Cortex of kidney (tissue), 1 donor: Measurements from ENCODE around the gene MTG1.
"Not testable (repeated sequence)": the region's sequence is repeated elsewhere in the genome, so short reads cannot be mapped to it uniquely, and the experiment has no call there.

Experiments used
- DNase-seq: peaks from one replicate; lab custom pipeline; 2025; lab: John Stamatoyannopoulos, UW

The MTG1 gene

DNA sequence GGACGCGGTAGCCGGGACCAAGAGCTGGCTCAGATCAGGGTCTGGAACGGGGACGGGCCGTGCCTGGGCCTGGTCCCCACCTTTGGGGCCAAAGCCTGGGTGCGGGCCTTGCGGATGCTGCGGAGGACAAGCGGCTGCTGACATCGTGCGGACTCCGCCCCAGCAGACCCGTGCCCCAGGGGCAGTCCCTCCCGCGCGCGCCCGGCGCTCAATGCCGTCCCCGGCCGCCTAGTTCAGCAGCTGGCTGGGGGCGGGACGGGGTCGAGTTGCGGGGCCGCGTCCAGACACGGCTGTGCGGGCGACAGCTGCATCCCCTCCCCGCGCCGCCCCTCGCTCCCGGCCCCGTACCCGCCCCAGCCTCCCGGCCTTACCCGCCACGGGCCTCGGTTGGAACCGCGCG is 30.1 kb downstream of the MTG1 start:
- not testable (repeated sequence) for DNase-seq

DNA sequence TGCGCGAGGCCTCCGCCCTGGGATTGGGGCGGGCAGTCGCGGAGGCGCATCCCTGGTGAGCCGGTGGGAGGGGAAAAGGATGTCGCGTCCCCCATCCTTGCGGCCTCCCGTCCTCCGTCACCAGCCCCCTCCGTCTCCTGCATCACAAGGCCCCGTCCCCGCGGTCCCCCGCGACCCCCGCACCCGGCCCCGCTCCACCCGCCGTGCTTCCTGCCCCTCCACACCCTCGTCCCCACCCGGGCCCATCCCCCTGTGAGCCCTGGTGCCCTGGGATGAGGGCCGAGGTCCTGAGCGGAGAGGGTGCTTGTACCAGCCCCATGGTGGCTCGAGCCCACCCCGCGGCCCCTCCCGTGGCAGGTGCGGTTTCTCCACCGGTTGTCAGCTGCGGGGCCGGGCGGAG is 30.6 kb downstream of the MTG1 start, which contains the start of gene SPRN:
Gene SPRN, minus strand, starts transcription at position 25 of the 400 bp plus-strand sequence. CDS start 944 bp downstream, outside the sequence.
- not testable (repeated sequence) for DNase-seq

DNA sequence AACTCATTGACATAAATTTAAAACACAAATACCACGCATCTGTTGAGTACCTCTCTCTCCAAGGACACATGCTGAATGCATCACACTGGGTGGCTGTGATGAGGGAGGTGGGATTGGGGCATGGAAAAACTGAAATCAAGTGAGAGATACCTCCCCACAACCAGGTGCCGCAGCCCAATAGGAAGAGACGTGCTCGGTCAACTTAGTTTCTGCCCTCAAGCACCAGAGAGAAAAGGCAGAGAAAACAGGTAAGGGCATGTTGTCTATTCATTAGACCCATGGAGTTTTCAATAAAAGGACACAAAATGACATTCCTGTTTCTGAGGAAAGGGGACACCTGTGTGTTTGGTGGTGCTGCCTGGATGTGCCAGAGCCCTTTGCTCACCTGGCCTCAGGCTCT is 35.6 kb downstream of the MTG1 start:
- DNase-seq = not testable (repeated sequence)

DNA sequence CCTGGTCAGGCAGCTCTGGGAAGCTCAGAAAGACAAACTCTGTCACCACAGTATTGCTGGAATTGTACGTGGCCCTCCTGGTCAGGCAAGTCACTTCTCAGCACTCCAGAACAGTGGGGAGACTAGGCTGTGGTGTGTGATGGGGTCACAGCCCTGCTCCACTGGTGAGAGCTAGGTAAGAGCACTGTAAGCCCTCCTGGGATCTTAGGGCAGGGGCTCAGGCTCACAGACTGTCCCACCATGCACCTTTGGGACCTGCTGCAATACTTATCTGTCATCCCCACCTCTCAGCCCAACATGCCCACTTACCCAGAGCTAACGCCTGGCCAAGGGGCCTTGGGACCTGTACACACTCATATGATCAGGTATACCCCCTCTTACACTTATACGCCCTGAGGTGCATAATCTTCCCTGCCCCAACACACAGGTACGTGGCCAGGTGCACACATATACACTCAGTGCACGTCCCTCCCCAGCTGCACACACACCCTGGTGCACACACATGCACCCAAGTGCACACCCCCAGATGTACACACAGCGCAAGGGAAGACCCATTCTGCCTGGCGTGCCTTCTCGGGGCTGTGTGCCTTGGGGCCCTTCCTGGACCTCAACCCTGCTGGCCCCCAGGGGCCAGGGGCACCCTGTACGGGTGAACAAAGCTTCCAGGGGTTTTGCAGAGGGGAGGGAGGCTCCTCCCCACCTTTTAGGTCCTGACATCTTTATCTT is 38.1 kb downstream of the MTG1 start:
- DNase-seq = not testable (repeated sequence)

DNA sequence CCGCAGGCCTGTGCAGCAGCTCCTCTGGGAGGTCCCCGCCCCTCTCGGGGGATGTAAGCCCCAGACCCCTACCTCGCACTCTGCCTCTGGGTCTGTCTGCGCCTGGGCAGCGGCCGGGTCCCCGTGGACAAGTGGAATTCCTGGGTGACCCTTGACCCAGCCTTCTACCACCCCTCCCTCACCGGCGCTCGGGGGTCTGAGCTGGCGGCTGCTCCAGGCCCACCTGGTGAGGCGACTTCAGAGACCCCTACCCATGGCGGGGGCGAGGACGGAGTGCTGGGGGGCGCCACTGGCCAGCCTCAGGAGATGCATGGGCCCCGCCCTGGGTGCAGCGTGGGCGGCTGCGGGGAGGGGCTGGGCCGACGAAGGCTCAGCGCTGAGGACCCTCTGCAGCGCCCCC is 38.8 kb downstream of the MTG1 start:
- DNase-seq = not testable (repeated sequence)

DNA sequence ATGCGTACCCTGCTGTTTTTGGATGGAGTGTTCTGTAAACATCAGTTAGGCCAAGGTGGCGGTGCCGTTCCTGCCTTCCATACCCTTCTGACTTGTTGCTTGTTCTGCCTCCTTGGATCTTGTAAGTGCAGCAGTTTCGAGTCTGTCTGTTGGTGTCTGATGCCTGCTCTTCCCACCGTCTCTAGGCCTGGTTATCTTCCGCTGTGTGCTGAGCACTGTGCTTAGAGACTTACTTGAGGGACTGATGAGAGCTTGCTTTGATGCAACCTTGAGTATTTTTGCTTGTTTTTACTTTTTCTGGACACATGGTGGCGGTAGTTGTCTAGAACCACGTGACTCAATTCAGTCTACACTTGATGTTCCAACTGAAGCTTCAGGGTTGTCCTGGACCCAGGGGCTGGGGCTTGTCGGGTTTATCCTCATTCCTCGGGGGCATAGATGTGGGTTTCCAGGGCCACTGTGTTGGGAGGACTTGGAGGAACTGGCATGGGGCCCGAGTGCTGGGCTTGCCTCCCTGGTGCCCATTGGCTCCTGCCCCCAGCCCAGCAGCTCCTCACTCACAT is 44.8 kb downstream of the MTG1 start:
- no peak for DNase-seq

DNA sequence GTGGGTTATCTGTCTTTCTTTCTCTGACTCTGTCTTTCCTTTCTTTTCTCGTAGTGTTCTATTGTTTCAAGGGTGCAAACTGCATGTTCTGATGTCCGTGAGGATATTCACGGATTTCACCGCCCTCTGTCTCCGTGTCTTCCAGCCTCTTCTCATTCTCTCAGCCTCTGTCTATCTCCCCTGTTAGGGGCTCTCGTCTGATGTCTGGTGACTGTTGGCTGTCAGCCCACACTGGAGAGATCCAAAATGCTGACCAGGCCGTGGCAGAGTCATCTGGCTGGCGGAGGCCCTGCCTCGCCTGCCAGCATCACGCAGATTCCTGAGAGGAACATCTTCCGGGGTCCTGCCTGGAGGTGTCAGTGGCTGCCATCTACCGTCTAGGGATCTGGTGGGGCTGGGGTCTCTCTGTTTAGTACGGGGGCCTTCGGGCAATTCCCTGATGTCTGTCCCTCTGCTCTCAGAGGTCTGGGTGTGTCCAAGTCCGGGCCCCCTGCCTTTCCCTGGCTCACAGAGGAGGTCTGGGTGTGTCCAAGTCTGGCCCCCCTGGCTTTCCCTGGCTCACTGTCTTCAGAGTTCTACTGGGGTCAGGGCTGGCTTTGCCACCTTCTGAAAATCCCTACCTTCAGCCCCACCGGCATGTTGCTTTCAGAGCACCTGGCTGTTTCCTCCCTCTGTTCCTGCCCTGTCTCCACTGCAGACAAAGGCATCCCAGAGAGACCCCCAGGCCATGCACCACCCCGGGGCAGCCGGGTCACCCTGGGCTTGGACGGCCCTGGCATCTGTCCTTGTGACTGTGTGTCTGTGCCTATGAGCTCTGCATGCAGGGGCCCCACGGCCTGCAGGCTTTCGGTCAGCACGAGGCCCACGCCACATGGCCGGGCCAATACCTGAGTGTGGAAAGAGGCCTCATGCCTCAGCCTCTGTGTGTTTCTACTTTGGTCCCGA is 45.8 kb downstream of the MTG1 start:
- no peak for DNase-seq

DNA sequence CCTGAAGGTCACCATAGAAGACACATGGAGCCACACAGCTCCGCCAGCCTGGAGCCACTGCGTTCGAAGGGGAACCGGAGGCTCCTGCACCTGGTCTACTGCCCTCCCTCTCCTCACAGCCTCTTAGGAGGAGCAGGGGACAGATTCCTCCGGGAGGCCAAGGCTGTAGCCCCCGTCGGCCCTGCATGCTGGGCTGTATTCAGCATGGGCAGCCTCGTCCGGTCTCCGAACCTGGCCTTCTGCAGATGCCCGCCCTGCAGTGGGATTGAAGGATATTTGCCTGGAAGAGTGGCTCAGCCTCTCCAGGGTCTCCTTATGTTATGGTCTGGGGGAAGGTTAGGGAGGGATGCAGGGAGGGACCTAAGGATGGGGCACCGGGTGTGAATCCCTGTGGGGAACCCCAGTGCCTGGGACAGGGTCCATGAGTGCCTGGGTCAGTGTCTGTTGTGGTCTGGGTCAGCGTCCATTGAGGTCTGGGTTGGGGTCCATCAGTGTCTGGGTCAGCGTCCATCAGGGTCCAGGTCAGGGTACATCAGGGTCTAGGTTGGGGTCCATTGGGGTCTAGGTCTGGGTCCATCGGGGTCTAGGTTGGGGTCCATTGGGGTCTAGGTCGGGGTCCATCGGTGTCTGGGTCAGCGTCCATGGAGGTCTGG is 46.8 kb downstream of the MTG1 start:
- DNase-seq = no peak

DNA sequence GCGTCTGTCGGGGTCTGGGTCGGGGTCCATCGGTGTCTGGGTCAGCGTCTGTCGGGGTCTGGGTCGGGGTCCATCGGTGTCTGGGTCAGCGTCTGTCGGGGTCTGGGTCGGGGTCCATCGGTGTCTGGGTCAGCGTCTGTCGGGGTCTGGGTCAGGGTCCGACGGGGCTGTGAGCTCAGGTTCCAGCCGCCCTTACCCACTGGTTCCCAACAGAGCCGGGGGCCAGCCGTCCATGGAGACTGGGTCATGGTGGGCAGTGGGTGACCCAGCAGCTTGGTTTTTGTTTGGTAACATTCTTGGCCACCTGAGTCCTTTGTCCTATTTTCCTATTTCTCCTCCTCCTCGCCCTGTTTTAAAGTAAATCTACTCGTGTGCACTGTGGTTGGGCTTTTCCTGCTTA is 47.4 kb downstream of the MTG1 start:
- DNase-seq = not testable (repeated sequence)

DNA sequence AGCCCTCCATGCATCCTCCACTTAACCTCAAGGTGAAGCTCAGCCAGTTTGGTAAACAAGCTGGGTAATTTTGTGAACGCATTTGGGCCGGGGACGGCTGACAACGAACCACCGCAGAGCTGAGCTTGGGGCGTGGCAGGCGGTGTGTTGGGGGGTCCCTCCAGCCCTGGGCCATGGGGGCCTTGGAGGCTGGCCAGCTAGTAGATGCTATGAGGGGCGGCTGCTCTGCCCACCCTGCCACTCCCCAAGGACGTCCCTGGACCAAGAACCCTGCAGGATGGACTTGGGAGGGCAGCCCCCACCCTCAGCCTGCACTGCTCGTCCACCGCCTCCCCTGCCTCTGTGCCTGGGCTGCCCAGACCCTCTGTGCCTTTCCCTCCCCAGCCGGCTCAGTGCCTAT is 47.8 kb downstream of the MTG1 start:
- DNase-seq = no peak

DNA sequence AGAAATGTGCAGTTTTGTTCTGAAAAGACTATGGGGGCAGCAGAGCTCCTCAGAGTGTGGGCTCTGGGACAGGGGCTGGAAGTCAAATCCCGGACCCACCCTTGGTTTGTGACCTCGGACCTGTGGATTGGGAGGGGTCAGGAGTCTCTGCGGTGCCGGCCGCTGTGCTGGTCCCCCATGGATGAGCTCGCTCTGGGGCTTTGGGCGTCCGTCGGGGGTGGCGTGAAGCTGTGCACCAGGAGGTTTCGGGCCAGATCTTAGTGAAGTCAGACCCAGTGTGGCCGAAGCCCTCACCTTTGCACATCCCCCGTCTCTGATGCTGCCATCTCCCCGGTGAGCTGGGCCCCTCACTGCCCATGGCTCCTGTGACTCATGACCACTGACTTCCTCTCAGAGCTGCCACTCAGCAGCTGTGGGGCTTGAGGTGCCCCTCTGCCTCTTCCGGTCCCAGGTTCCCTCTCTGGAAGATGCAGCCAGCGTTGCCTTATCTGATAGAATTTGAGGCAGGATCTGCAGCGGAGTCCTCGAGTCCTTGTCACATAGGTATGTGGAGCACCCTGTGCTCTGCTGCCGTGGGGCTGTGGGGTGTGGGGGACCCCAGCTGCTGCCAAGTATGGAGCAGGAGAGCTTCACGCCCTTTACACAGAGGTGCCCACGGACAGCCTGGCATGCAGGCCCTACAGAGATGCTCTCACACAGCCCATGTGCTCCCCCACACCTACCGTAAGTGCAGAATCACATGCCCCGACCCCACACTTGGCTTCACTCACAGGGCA is 48.4 kb downstream of the MTG1 start:
- no peak for DNase-seq

DNA sequence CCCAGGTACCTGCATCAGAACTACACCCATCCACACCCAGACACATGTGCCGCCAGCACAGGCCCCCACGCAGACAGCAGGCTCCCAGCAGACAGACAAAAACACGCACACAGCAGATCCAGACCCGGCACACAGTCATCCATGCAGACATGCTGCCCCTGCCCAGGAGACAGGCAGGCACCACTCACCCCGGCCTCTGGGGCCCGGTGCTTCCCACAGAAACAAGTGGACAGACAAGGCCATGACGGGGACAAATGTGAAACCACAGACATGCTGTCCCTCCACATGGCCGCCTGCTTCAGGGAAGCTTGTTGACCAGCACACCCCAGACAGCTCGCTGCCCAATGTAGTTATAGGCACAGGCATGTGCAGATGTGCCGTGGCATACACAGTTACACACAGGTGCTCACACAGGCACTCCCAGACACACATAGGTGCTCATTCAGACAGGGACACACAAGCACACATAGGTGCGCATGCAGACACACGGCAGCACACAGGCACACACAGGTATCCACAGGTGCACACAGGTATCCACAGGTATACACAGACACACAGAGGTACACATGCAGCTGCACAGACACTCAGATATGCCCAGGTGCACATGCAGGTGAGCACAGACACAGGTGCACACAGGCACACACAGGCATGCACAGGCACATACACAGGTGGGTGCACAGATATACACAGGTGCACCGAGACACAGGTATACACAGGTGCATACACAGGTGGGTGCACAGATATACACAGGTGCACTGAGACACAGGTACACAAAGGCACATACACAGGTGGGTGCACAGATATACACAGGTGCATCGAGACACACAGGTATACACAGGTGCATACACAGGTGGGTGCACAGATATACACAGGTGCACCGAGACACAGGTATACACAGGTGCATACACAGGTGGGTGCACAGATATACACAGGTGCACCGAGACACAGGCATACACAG is 49.3 kb downstream of the MTG1 start:
- DNase-seq = no peak

DNA sequence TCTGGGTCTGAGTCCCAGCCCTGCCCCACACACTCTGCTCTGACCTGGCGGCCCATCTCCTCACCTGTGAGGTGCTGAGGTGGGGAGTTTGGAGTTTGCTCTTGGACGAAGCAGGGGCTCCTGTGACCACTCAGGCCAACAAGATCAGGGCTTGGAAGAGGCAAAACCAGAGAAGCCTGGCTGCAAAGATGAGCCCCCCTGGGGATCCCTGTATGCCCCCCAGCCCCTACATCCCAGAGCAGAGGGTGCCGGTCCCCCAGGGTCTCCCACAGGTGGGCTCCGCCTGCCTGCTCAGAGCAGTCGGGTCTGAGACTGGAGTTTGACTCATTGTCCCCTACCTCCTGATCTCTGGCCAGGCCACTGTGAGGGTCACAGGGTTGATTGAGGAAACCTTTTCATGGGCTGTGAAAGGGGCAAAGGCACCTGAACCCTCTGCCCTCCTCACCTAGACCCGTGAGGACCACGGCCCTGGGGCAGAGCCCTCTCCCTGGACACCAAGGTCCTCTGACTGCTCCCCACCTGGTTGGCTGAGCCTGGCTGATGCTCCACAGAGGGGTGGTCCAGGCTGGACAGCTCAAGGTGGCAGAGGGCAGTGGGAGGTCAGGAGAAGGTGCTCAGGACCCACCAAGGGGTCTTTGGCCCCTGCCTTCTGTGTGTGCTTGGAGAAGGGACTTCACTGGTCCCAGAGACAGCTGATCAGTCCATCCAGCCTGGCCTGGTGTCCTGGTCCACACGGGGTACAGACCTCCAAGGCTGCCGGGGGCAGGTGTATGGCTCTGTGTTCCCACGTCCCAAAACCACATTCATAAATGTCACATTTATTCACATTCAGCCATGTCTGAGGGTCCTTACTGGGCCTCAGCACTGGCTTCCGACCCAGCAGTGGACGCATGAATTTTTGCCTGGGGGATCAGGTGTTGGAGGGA is 50.6 kb downstream of the MTG1 start:
- no peak for DNase-seq

DNA sequence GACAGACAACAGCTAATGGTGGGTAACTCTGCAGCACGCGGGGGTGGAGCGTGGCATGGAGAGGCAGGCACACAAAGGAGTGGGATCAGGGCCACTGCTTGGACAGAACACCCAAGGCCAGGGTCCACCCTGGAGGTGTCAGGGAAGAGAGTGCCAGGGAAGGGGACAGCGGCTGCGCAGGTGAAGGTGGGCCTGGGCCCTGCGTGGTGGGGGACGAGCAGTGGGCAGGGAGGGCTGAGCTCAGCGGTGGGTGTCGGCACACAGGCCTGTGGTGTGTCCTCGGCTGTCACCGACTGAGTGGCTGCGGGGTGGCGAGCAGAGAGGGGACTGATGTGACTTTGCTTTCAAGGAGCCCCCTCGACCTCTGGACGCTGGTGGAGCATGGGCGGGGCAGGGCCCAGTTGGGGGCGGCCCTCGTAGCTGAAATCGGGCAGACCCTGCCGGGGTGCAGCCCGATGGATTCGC is 51.3 kb downstream of the MTG1 start:
- no peak for DNase-seq

DNA sequence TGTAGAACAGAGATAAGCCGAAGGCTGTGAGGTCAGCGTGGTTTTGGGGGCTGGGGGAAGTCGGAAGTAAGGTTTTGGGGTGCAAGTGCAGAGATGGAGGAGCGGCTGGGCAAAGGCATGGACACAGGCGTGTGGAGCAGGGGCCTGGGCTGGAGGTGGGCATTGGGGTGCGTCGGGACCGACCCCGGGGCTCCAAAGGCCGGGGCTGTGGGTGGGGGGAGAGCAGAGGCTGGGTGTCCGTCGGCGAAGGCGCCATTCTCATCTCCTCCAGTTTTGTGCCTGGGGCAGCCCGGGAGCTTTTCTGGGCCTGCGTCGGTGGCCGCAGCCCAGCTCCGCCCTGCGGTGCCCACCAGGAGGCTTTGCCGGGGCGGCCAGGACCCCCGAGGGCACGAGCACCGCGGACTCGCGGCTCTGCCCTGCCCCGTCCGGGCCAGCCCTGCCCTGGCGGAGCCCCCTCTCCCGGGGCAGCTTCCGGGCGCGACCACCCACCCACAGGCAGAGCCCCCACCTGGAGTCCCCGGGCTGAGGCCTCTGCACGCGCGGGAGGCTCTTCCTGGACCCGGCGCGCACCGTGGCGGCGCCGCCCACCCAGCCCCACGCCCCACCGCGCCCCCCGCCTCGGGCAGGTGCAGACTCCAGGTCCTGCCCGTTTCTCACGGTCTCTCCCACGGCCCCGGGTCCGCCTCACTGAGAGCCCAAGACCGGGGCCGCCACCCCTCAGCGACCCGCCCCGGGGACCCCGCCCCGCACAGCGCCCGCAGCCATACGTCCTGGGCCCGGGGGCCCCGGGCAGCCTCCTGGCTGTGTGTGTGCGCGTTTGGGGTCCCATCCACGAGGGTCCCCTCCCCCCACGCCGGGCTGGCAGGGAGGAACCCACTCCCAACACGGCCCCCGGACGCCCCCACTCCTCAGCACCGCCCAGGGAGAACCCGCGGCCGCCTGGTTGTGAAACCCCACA is 52.1 kb downstream of the MTG1 start:
- no peak for DNase-seq

DNA sequence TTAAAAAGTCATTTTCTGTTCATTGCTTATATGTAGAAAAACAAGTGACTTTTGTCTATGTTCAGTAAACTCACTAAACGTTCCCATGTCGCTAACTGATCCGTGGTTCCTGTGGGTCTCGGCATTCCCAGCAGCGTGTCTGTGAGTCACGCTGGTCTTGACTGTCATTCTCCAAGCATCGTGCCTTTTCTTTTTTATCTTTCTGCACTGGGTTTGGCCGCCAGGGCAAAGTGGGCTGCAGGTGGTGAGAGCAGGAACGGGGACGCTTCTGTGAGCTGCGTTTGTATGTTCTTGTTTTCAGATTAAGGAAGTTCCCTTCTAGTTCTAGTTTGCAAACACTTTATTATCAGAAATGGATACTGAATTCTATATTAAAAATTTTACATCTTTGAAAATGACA is 53.0 kb downstream of the MTG1 start:
- DNase-seq = no peak

DNA sequence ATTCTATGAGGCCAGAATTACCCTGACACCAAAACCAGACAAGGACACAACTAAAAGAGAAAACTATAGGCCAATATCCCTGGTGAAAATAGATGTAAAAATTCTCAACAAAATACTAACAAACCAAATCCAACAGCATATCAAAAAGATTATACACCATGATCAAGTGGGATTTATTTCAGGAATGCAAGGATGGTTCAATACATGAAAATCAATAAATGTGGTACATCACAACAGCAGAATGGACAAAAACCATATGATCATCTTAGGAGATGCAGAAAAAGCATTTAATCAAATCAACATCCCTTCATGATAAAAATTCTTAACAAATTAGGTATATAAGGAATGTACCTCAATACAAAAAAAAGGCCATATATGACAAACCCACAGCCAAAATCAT is 54.2 kb downstream of the MTG1 start:
- DNase-seq = no peak

DNA sequence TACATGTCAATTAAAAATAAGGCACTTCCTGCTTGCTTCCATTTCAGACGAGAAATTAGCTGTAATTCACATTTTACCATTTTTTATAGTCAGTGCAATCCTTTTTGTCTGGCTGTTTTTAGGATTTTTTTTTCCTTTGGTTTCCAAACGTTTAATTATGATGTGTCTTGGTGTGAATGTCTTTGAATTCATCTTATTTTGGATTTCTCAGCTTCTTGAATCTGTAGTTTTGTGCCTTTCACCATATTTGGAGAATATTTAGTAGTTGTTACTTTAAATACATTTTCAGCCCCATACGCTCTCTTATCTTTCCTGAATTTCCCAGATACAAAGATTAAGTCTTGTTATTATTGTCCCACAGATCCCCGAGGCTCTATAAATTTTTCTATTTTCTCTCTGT is 57.4 kb downstream of the MTG1 start:
- DNase-seq = no peak
